CD4-positive, alpha-beta T cell treated with Interleukin-10 for 1 hour (primary cell): ENCODE results near the gene MAS1L.

Source experiments
- DNase-seq: peaks from one replicate; pipeline ENCODE4 v3.0.0-alpha.2; 2020

Gene MAS1L

GRCh38 chr6:29510202-29510601, 22.4 kb upstream of the MAS1L start:
- DNase-seq = no peak

- DNase-seq = no peak
Observed at GRCh38 chr6:29509711-29510110, 22.0 kb upstream of the MAS1L start.

GRCh38 chr6:29509239-29509638, 21.5 kb upstream of the MAS1L start:
- no peak for DNase-seq

- no peak for DNase-seq
Observed at GRCh38 chr6:29507319-29507718, 19.6 kb upstream of the MAS1L start.

GRCh38 chr6:29506446-29507067, 18.8 kb upstream of the MAS1L start:
- DNase-seq = no peak

- no peak for DNase-seq
Observed at GRCh38 chr6:29505808-29506207, 18.1 kb upstream of the MAS1L start.

GRCh38 chr6:29504961-29505360, 17.2 kb upstream of the MAS1L start:
- DNase-seq = no peak

GRCh38 chr6:29502597-29502996, 14.8 kb upstream of the MAS1L start:
- no peak for DNase-seq

GRCh38 chr6:29502181-29502580, 14.4 kb upstream of the MAS1L start:
- DNase-seq = no peak

GRCh38 chr6:29501106-29501505, 13.3 kb upstream of the MAS1L start:
- DNase-seq = no peak

- no peak for DNase-seq
Observed at GRCh38 chr6:29500594-29500993, 12.8 kb upstream of the MAS1L start.

- DNase-seq = no peak
Observed at GRCh38 chr6:29499704-29500103, 11.9 kb upstream of the MAS1L start.

- DNase-seq = no peak
Observed at GRCh38 chr6:29496961-29497360, 9.2 kb upstream of the MAS1L start.

GRCh38 chr6:29495571-29495970, 7.8 kb upstream of the MAS1L start:
- DNase-seq = no peak

GRCh38 chr6:29494131-29494530, 6.4 kb upstream of the MAS1L start:
- DNase-seq = no peak

GRCh38 chr6:29493261-29493660, 5.5 kb upstream of the MAS1L start:
- DNase-seq = no peak

GRCh38 chr6:29491574-29491973, 3.8 kb upstream of the MAS1L start:
- DNase-seq = no peak

- DNase-seq = no peak
Observed at GRCh38 chr6:29490552-29490951, 2.8 kb upstream of the MAS1L start.

- DNase-seq = no peak
Observed at GRCh38 chr6:29490055-29490454, 2.3 kb upstream of the MAS1L start.

GRCh38 chr6:29489286-29489685, 1.5 kb upstream of the MAS1L start:
- no peak for DNase-seq

- no peak for DNase-seq
Observed at GRCh38 chr6:29488874-29489273, 1.1 kb upstream of the MAS1L start.

GRCh38 chr6:29487131-29487530, 625 bp downstream of the MAS1L start:
- DNase-seq = no peak

- no peak for DNase-seq
Observed at GRCh38 chr6:29486577-29486976, 1.2 kb downstream of the MAS1L start.

GRCh38 chr6:29483735-29484134, 4.0 kb downstream of the MAS1L start:
- DNase-seq = no peak

GRCh38 chr6:29483186-29483585, 4.6 kb downstream of the MAS1L start:
- DNase-seq = no peak

- DNase-seq = no peak
Observed at GRCh38 chr6:29479560-29479959, 8.2 kb downstream of the MAS1L start.
